Measurements from ENCODE around the gene OR7C1.
"Not testable (repeated sequence)": the region's sequence is repeated elsewhere in the genome, so short reads cannot be mapped to it uniquely, and the experiment has no call there.

The OR7C1 gene

DNA sequence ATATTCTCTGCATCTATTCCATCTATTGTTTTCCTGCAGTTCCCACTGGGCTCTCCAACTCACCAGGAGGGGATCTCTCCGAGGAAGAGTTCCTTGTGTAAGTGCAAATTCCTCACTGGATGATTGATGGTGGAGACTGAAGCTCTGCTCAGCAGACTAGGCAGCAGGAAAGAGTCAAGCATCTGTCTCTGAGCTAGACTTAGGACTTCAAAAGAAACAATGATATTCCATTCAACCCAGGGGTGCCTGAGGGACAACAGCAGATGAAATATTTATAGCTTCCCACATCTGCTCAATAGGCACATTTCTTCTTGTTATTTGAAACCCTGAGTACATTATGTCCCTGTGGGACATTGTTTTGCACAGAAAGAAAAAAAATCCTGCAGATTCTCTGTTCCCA is at the start of gene OR7C1, which contains the start of gene OR7A5:
OR7C1 (minus strand) TSS at position 175 of the 400 bp plus-strand sequence. CDS start 35,049 bp downstream, outside the sequence.
OR7A5 (minus strand) TSS at position 175 of the 400 bp plus-strand sequence. CDS start 6,944 bp downstream, outside the sequence.
- peak; percentile 51 for DNase-seq (ENCODE audit: low spot score)

GRCh38 chr19:14871619-14872230 is 36.7 kb upstream of the OR7C1 start:
- DNase-seq (ENCODE audit: low spot score) = peak; percentile 13

DNA sequence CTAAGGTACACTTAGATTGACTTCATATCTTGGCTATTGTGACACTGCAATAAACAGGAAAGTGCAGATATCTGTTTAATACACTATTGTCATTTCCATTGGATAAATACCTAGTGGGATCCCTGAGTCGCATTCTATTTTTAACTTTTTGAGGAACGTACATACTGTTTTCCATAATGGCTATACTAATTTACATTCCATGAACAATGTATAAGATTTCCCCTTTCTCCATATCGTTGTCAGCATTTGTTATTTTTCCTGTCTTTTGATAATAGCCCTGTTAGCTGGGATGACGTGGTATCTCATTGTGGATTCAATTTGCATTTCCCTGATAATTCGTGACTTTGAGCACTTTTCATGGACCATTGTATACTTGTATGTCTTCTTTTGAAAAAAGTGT is 33.5 kb upstream of the OR7C1 start:
- no peak for DNase-seq (ENCODE audit: low spot score)

DNA sequence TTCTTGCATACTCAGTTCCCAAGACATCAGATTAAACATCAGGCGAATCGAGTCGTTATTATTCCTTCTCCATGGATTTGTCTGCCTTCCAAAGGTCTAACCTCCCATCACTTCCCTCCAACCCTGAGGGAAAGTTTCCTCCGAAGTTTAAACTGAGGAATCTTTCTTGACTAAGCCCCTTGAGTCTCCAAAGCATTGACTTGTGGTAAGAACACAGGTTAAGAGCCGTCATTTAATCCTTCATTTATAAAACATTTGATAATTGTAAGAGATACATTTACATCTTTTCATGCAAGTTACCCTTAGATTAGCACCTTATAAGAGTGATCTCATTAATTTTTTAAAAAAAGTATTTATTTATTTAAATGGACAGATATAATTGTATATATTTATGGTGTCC is 13.8 kb upstream of the OR7C1 start, which contains the start of gene OR7A10:
OR7A10 (minus strand) TSS at position 101 of the 400 bp plus-strand sequence. CDS start 7,045 bp downstream, outside the sequence.
- no peak for DNase-seq (ENCODE audit: low spot score)

- no peak for DNase-seq (ENCODE audit: low spot score)
Observed at GRCh38 chr19:14843578-14843977, 8.6 kb upstream of the OR7C1 start.

DNA sequence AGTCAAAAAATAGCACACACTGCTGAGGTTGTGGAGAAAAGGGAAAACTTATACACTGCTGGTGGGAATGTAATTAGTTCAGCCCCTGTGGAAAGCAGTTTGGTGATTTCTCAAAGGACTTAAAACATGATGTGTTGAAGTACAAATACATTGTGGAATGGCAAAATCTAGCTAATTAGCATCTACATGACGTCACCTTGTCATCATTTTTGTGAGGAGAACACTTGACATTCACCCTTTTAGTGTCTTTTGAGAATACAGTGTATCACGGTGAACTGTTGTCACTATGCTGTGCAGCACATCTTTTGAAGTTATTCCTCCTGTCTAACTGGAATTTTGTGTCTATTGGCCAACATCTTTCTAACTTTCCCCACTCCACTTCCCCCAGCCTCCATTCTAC is 8.2 kb upstream of the OR7C1 start:
- DNase-seq (ENCODE audit: low spot score) = no peak

- no peak for DNase-seq (ENCODE audit: low spot score)
Observed at GRCh38 chr19:14840206-14840605, 5.2 kb upstream of the OR7C1 start.

DNA sequence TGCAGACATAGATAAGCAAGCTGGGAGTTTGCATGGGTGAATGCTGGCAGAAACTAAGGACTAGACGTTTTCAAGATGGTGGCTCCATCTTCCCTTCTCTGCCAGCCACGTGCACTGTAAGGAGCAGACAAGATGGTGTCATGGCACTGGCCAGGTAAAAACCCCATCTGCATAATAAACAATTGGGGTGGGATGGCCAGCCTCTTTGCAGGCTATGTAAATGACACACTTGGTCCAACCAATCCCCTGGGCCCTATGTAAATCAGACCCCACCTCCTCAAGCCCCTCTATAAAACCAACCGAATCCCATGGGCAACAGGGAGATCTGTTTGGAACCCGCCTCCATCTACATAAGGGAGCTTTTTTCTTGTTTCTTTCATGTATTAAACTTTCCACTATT is 2.4 kb upstream of the OR7C1 start:
- DNase-seq (ENCODE audit: low spot score) = no peak

DNA sequence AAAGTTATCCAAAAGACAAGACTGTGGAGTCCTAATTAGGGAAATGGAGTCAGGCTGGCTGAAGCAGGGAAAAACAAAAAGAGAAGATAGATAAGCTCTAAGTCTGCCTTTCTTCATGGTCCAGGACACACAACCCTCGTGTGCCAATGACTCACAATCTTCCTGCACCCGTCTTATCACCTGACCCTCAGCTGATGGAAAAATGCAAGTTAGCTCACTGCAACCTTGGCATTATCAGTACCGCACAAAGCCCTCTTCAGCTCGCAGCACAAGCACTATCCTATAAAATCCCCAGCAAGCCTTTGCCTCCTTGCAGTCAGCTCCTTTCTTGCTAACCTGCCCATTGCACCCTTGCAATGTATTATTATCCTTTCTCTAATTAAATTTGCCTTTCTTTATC is 4.3 kb downstream of the OR7C1 start:
- peak; percentile 60 for DNase-seq (ENCODE audit: low spot score)

- DNase-seq (ENCODE audit: low spot score) = peak; percentile 54
Observed at GRCh38 chr19:14826006-14826405, 9.0 kb downstream of the OR7C1 start.

- DNase-seq (ENCODE audit: low spot score) = no peak
Observed at GRCh38 chr19:14821937-14822336, 13.0 kb downstream of the OR7C1 start.

GRCh38 chr19:14818588-14818987 is 16.4 kb downstream of the OR7C1 start:
- DNase-seq (ENCODE audit: low spot score) = no peak

DNA sequence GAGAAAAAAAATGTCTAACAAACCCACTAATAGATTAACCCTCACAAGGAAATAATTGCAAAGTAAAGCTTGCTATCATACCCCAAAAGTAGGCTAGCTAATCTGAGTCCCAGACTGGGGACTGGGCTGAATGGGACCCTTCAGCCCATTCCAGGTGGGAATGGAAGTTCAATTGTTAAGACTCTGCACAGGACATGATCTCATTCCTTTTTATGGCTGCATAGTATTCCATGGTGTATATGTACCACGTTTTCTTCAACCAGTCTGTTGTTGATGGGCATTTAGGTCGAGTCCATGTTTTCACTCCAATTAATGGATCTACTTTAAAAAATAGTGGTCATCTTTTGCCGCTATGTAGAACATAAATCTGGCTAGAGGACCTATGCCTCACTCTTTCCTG is 17.9 kb downstream of the OR7C1 start:
- DNase-seq (ENCODE audit: low spot score) = no peak

GRCh38 chr19:14814982-14815652 is 19.9 kb downstream of the OR7C1 start:
- DNase-seq (ENCODE audit: low spot score) = no peak

- DNase-seq (ENCODE audit: low spot score) = no peak
Observed at GRCh38 chr19:14809272-14810057, 25.5 kb downstream of the OR7C1 start.

DNA sequence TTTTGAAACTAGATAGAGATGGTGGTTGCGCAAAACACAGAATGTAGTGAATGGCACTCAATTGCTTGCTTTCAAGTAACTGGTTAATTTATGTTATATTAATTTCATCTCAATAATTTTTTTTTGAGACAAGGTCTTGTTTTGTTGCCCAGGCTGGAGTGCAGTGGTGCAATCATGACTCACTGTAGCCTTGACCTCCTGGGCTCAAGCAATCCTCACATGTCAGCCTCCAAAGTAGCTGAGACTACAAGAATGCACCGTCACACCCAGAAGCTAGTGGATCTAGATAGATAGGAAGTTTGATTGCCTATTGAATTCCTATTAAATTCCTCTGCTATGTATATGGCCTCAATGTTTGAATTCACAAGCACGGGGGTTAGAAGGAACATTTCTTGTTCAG is 30.2 kb downstream of the OR7C1 start:
- no peak for DNase-seq (ENCODE audit: low spot score)

GRCh38 chr19:14798760-14799159 is 36.2 kb downstream of the OR7C1 start:
- DNase-seq (ENCODE audit: low spot score) = no peak

GRCh38 chr19:14796021-14796420 is 39.0 kb downstream of the OR7C1 start:
- DNase-seq (ENCODE audit: low spot score) = no peak

DNA sequence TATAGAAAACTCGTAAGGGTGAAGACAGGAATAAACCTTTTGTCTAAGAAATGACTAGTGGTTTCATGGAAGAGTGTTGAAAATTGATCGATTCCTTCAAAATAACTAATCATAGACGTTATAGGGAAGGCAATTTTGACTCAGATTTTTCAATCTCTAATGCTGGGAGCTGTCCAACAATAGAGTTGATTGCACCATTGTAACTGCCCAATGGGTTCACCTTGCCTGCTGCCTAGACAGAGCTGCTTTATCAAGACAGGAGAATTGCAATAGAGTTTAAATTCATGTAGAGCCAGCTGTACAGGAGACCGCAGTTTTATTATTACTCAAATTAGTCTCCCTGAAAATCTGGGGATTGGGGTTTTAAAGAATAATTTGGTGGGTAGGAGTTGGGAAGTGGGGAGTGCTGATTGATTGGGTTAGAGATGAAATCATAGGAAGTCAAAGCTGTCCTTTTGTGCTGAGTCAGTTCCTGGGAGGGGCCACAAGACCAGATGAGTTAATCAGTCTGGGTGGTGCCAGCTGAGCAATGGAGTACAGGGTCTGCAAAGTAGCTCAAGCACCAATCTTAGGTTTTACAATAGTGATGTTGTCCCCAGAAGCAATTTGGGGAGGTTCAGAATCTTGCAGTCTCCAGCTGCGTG is 39.8 kb downstream of the OR7C1 start:
- peak; percentile 12 for DNase-seq (ENCODE audit: low spot score)

DNA sequence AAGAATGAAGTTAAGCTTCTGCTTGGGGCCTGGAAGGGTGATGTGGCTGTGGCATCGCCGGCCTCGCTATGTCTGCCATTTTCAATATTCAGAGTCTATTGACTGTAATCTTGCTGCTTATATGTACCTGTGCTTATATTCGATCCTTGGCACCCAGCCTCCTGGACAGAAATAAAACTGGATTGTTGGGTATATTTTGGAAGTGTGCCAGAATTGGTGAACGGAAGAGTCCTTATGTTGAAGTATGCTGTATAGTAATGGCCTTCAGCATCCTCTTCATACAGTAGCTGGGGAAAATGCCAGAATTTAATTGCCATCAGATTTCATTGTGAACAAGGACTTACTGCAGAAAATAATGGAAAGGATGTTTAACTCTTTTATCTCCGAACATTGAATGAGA is 42.7 kb downstream of the OR7C1 start:
- DNase-seq (ENCODE audit: low spot score) = not testable (repeated sequence)

- peak; percentile 7 for DNase-seq (ENCODE audit: low spot score)
Observed at GRCh38 chr19:14786421-14786851, 48.5 kb downstream of the OR7C1 start.

DNA sequence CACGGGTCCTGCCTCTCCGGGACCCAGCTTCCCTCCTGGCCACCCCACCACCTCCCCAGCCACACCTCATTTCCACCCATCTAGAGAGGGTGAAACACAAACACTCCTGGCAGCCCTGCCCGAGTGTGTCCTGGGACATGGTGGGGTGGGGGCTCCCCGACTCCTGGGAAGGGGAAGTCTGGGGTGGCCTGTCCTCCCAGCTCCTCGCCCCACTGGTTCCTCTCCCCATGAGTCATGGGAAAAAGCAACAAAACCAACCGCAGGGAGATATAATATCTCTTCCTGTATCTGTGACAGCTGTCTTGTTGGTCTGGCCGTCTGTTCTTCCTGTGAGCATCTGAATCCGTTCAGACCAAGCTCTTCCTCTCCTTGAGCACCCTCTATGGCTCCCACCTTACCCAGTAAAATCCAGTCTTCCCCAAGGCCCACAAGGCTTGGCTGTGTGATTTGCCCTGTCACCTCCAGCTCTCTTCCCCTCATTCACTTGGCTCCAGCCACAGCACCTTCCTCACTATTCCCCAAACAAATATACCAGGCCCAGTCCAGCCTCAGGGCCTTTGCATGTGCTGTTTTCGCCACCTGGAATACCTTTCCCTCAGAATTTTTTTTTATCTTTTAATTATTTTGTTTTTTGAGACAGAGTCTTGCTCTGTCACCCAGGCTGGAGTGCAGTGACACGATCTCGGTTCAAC is 49.7 kb downstream of the OR7C1 start:
- DNase-seq (ENCODE audit: low spot score) = peak; percentile 78

All from kidney tubule cell (primary cell).